ENCODE data around the gene COLGALT1.

Gene COLGALT1

DNA sequence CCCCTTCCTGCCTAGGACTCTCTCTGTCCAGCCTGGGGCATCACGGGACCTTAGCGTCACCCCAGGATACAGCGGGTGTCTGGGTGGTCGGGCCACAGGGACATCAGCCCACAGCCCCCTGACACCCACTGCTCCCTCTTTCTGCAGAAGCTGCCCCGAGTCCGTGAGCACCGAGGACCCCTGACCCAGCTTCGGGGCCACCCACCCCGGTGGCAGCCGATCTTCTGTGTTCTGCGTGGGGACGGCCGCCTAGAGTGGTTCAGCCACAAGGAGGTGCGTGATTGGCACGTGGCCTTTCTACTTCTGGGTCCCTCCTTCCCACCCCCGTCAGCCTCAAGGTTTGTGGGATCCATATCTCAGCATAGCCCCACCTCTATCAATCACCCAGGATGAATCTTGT, 23.3 kb upstream of the COLGALT1 start:
- Histone ChIP-seq H3K9me3 (ENCODE audit: control insufficient read depth, low read length) (no peaks in the 10 kb centered on the region), H3K27ac (ENCODE audit: insufficient read depth, low read depth, low read length, poor library complexity, severe bottlenecking) (no peak overlapping the region), H3K4me1 (ENCODE audit: control insufficient read depth, insufficient read depth, low read length) (peaks cover 4% of the 10 kb centered on the region)

DNA sequence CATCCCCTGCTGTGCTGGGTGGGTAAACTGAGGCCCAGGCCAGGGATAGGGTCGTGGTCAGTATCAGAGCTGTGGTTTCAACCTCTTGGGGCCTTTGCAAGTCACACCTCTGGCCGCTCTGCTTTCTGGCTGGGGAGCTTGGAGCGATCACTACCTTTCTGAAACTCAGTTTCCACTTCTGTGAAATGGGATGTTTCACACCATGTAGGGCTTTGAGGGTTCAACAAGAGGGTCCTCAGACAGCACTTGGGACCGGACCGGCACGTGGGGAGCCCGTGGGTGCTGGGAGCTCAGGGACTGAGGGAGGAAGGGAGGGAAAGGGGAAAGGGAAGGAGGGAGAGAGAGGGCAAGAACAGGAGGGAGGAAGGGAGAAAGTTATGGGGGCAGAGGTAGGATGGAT, 22.9 kb upstream of the COLGALT1 start:
- H3K9me3 ChIP-seq (ENCODE audit: control insufficient read depth, low read length): no peaks in the 10 kb centered on the region
- H3K4me1 ChIP-seq (ENCODE audit: control insufficient read depth, insufficient read depth, low read length): peaks cover 4% of the 10 kb centered on the region
- H3K4me3 ChIP-seq (ENCODE audit: insufficient read depth, low read depth, low read length): no peak overlapping the region
- 71 to 76% methylated on average over 7 of the region's 7 CpGs for WGBS, 2 experiments
- H3K27ac ChIP-seq (ENCODE audit: insufficient read depth, low read depth, low read length, poor library complexity, severe bottlenecking): no peak overlapping the region
- H3K27me3 ChIP-seq (ENCODE audit: control insufficient read depth, insufficient read depth, low read length, poor library complexity, severe bottlenecking): peaks cover 4% of the 10 kb centered on the region
- H3K36me3 ChIP-seq (ENCODE audit: control insufficient read depth, insufficient read depth, low read length): no peaks in the 10 kb centered on the region

More for the DNA sequence above, 23.3 kb upstream of the COLGALT1 start:
- H3K4me3 ChIP-seq (ENCODE audit: insufficient read depth, low read depth, low read length): no peak overlapping the region
- 92 to 94% methylated on average over 16 of the region's 16 CpGs for WGBS, 2 experiments
- peaks cover under 1% of the 10 kb centered on the region for H3K27me3 ChIP-seq (ENCODE audit: control insufficient read depth, insufficient read depth, low read length, poor library complexity, severe bottlenecking)
- no peaks in the 10 kb centered on the region for H3K36me3 ChIP-seq (ENCODE audit: control insufficient read depth, insufficient read depth, low read length)

GRCh38 chr19:17534767-17535166, 20.7 kb upstream of the COLGALT1 start:
- no peaks in the 10 kb centered on the region for H3K9me3 ChIP-seq (ENCODE audit: control insufficient read depth, low read length)
- H3K4me1 ChIP-seq (ENCODE audit: control insufficient read depth, insufficient read depth, low read length): peaks cover 4% of the 10 kb centered on the region
- H3K36me3 ChIP-seq (ENCODE audit: control insufficient read depth, insufficient read depth, low read length): no peaks in the 10 kb centered on the region
- H3K27ac ChIP-seq (ENCODE audit: insufficient read depth, low read depth, low read length, poor library complexity, severe bottlenecking): no peak overlapping the region
- H3K27me3 ChIP-seq (ENCODE audit: control insufficient read depth, insufficient read depth, low read length, poor library complexity, severe bottlenecking): peaks cover 15% of the 10 kb centered on the region
- H3K4me3 ChIP-seq (ENCODE audit: insufficient read depth, low read depth, low read length): no peak overlapping the region

GRCh38 chr19:17536955-17537354, 18.5 kb upstream of the COLGALT1 start:
- no peaks in the 10 kb centered on the region for H3K36me3 ChIP-seq (ENCODE audit: control insufficient read depth, insufficient read depth, low read length)
- no peaks in the 10 kb centered on the region for H3K9me3 ChIP-seq (ENCODE audit: control insufficient read depth, low read length)
- H3K27ac ChIP-seq (ENCODE audit: insufficient read depth, low read depth, low read length, poor library complexity, severe bottlenecking): no peak overlapping the region
- no peak overlapping the region for H3K4me3 ChIP-seq (ENCODE audit: insufficient read depth, low read depth, low read length)
- H3K4me1 ChIP-seq (ENCODE audit: control insufficient read depth, insufficient read depth, low read length): no peaks in the 10 kb centered on the region
- H3K27me3 ChIP-seq (ENCODE audit: control insufficient read depth, insufficient read depth, low read length, poor library complexity, severe bottlenecking): peaks cover 15% of the 10 kb centered on the region
- 85 to 86% methylated on average over 6 of the region's 6 CpGs for WGBS, 2 experiments

DNA sequence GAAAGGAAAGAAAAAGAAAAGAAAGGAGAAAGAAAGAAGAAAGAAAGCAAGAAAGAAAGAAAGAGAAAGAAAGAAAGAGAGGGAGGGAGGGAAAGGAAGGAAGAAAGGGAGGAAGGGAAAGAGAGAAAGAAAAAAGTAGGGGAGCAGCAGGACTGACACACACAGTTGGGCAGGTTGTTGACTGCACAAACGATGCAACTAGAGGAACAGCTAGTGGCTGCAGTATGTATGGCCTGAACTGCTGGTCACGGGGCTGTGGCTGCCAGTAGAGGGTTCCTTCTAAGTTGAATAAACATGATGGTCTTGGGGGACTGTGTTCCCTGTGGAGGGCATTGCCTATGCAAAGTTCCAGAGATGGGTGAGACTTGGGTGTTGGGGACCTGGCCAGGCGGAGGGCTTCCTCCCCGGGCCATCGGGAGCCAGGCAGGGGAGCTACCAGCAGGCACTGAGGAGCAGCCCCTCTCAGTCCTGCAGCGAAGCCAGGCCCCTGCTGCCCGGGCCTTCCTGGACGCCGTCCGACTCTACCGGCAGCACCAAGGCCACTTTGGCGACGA, 16.7 kb upstream of the COLGALT1 start:
- H3K27ac ChIP-seq (ENCODE audit: insufficient read depth, low read depth, low read length, poor library complexity, severe bottlenecking): no peak overlapping the region
- no peaks in the 10 kb centered on the region for H3K9me3 ChIP-seq (ENCODE audit: control insufficient read depth, low read length)
- no peaks in the 10 kb centered on the region for H3K36me3 ChIP-seq (ENCODE audit: control insufficient read depth, insufficient read depth, low read length)
- H3K4me3 ChIP-seq (ENCODE audit: insufficient read depth, low read depth, low read length): peak overlapping the region; percentile 44
- H3K27me3 ChIP-seq (ENCODE audit: control insufficient read depth, insufficient read depth, low read length, poor library complexity, severe bottlenecking): peaks cover 15% of the 10 kb centered on the region
- H3K4me1 ChIP-seq (ENCODE audit: control insufficient read depth, insufficient read depth, low read length): no peaks in the 10 kb centered on the region
- WGBS, 2 experiments: 5 to 7% methylated on average over 13 of the region's 13 CpGs

DNA sequence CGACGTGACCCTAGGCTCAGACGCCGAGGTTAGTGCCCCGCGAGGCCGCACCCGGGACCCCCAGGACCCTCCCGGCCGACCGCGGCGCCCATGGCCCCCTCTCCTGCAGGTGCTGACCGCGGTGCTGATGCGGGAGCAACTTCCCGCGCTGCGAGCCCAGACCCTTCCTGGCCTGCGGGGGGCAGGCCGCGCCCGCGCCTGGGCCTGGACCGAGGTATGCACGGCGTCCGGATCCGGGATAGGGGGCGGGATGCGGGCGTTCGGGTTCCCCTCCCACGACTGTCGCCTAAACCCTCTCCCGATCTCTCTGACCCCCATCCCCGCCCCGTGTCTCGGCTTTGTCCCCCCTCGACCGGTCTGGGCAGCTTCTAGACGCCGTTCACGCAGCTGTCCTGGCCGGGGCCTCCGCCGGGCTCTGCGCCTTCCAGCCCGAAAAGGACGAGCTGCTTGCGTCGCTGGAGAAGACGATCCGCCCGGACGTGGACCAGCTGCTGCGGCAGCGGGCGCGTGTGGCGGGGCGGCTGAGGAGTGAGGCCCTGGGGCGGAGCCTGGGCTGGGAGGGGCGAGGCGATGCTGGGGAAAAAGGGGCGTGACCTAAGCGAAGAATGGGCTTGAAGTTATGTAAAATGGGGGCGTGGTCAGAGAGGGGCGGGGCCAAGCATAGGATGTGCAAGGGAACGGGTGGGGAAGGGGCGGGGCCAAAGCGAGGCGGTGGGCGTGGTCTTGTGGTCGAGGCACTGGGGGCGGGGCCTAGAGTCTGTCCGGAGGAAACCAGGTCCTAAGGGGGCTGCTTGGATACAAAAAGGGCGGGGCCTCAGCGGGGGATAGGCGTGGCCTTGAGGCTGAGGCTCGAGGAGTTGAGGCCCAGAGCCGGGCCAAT, 16.0 kb upstream of the COLGALT1 start:
- peak overlapping the region; percentile 44 for H3K27ac ChIP-seq (ENCODE audit: insufficient read depth, low read depth, low read length, poor library complexity, severe bottlenecking)
- H3K4me1 ChIP-seq (ENCODE audit: control insufficient read depth, insufficient read depth, low read length): no peaks in the 10 kb centered on the region
- H3K4me3 ChIP-seq (ENCODE audit: insufficient read depth, low read depth, low read length): peak overlapping the region; percentile 44
- H3K36me3 ChIP-seq (ENCODE audit: control insufficient read depth, insufficient read depth, low read length): no peaks in the 10 kb centered on the region
- 1% methylated on average over 82 of the region's 82 CpGs for WGBS, 2 experiments
- H3K9me3 ChIP-seq (ENCODE audit: control insufficient read depth, low read length): no peaks in the 10 kb centered on the region
- peaks cover 15% of the 10 kb centered on the region for H3K27me3 ChIP-seq (ENCODE audit: control insufficient read depth, insufficient read depth, low read length, poor library complexity, severe bottlenecking)

DNA sequence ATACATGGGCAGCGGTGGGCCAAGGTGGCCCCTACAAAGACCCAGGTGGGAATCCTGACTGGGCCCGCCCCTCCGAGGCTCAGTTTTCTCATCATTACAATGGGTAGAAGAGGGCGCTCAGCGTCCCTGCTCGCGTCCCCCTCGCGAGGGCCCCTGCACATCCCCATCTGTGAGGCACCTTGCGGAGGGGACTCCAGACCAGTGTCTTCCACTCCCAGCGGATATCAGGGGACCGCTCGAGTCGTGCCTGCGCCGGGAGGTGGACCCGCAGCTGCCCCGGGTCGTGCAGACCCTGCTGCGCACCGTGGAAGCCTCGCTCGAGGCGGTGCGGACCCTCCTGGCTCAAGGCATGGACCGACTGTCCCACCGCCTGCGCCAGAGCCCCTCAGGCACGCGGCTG, 15.3 kb upstream of the COLGALT1 start:
- Histone ChIP-seq H3K36me3 (ENCODE audit: control insufficient read depth, insufficient read depth, low read length) (no peaks in the 10 kb centered on the region), H3K9me3 (ENCODE audit: control insufficient read depth, low read length) (no peaks in the 10 kb centered on the region), H3K27ac (ENCODE audit: insufficient read depth, low read depth, low read length, poor library complexity, severe bottlenecking) (no peak overlapping the region), H3K27me3 (ENCODE audit: control insufficient read depth, insufficient read depth, low read length, poor library complexity, severe bottlenecking) (peaks cover 15% of the 10 kb centered on the region), H3K4me1 (ENCODE audit: control insufficient read depth, insufficient read depth, low read length) (no peaks in the 10 kb centered on the region), H3K4me3 (ENCODE audit: insufficient read depth, low read depth, low read length) (no peak overlapping the region)
- 91 to 93% methylated on average over 30 of the region's 30 CpGs for WGBS, 2 experiments

GRCh38 chr19:17541184-17541759, 14.2 kb upstream of the COLGALT1 start:
- WGBS, 2 experiments: 91 to 97% methylated on average over 3 of the region's 4 CpGs

GRCh38 chr19:17542042-17542441, 13.4 kb upstream of the COLGALT1 start:
- WGBS, 2 experiments: 83 to 84% methylated on average over 15 of the region's 15 CpGs
- peaks cover 15% of the 10 kb centered on the region for H3K27me3 ChIP-seq (ENCODE audit: control insufficient read depth, insufficient read depth, low read length, poor library complexity, severe bottlenecking)
- no peaks in the 10 kb centered on the region for H3K9me3 ChIP-seq (ENCODE audit: control insufficient read depth, low read length)
- H3K4me3 ChIP-seq (ENCODE audit: insufficient read depth, low read depth, low read length): no peak overlapping the region
- H3K27ac ChIP-seq (ENCODE audit: insufficient read depth, low read depth, low read length, poor library complexity, severe bottlenecking): no peak overlapping the region
- no peaks in the 10 kb centered on the region for H3K4me1 ChIP-seq (ENCODE audit: control insufficient read depth, insufficient read depth, low read length)
- no peaks in the 10 kb centered on the region for H3K36me3 ChIP-seq (ENCODE audit: control insufficient read depth, insufficient read depth, low read length)

More at GRCh38 chr19:17541184-17541759, 14.2 kb upstream of the COLGALT1 start:
- Histone ChIP-seq H3K9me3 (ENCODE audit: control insufficient read depth, low read length) (no peaks in the 10 kb centered on the region), H3K36me3 (ENCODE audit: control insufficient read depth, insufficient read depth, low read length) (no peaks in the 10 kb centered on the region), H3K4me3 (ENCODE audit: insufficient read depth, low read depth, low read length) (no peak overlapping the region), H3K4me1 (ENCODE audit: control insufficient read depth, insufficient read depth, low read length) (no peaks in the 10 kb centered on the region), H3K27ac (ENCODE audit: insufficient read depth, low read depth, low read length, poor library complexity, severe bottlenecking) (no peak overlapping the region), H3K27me3 (ENCODE audit: control insufficient read depth, insufficient read depth, low read length, poor library complexity, severe bottlenecking) (peaks cover 15% of the 10 kb centered on the region)

GRCh38 chr19:17542793-17543582, 12.5 kb upstream of the COLGALT1 start:
- H3K4me3 ChIP-seq (ENCODE audit: insufficient read depth, low read depth, low read length): no peak overlapping the region
- H3K9me3 ChIP-seq (ENCODE audit: control insufficient read depth, low read length): no peaks in the 10 kb centered on the region
- peaks cover 11% of the 10 kb centered on the region for H3K27me3 ChIP-seq (ENCODE audit: control insufficient read depth, insufficient read depth, low read length, poor library complexity, severe bottlenecking)
- WGBS, 2 experiments: 90 to 91% methylated on average over 14 of the region's 14 CpGs
- no peaks in the 10 kb centered on the region for H3K36me3 ChIP-seq (ENCODE audit: control insufficient read depth, insufficient read depth, low read length)
- H3K4me1 ChIP-seq (ENCODE audit: control insufficient read depth, insufficient read depth, low read length): no peaks in the 10 kb centered on the region
- no peak overlapping the region for H3K27ac ChIP-seq (ENCODE audit: insufficient read depth, low read depth, low read length, poor library complexity, severe bottlenecking)
